Breast epithelium (tissue), 3 donors: ENCODE measurements around the gene KCNJ6.

ENCODE experiments used
- POLR2A ChIP-seq: fragments of 450-650 bp; IDR thresholded peaks from one replicate; pipeline ENCODE4 v1.6.1; 2016; ENCODE audit warnings: antibody characterized with exemption, mild to moderate bottlenecking, moderate library complexity
- TF ChIP-seq, protein P1 (sequence below), 3 donors: fragments of 450-650 bp; IDR thresholded peaks; one replicate each; pipeline ENCODE4 v1.5.1; 2016 to 2017; ENCODE audit warnings: antibody characterized with exemption in 3 of 3, mild to moderate bottlenecking in 3 of 3, moderate library complexity in 3 of 3

DNA sequence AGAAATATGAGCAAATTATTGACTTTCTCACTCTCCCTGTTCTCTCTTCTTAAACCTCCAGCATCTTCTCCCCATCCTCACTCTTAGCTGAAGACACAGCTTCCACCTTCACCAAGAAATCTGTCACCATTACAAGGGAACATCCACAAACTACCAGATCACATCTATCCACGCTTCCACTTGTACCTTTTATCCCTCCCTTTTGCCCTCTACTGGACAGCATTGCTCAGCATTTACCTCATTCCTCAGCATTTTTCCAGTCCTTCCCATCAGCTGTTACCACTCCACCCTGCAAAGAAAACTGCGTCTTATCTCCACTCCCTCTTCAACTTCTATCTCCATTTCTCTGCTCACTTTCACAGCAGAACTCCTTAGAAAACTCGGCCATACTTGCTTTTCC is 42.6 kb downstream of the KCNJ6 start:
- TF ChIP-seq POLR2A = no peak
- TF ChIP-seq, protein P1, sequence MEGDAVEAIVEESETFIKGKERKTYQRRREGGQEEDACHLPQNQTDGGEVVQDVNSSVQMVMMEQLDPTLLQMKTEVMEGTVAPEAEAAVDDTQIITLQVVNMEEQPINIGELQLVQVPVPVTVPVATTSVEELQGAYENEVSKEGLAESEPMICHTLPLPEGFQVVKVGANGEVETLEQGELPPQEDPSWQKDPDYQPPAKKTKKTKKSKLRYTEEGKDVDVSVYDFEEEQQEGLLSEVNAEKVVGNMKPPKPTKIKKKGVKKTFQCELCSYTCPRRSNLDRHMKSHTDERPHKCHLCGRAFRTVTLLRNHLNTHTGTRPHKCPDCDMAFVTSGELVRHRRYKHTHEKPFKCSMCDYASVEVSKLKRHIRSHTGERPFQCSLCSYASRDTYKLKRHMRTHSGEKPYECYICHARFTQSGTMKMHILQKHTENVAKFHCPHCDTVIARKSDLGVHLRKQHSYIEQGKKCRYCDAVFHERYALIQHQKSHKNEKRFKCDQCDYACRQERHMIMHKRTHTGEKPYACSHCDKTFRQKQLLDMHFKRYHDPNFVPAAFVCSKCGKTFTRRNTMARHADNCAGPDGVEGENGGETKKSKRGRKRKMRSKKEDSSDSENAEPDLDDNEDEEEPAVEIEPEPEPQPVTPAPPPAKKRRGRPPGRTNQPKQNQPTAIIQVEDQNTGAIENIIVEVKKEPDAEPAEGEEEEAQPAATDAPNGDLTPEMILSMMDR (IDR thresholded peaks at IDR 0.05) = no peak
